SK-N-SH (cell line): Measurements from ENCODE around the gene CACNA1D. TPM values are rescaled to one million over a fixed set of nuclear protein-coding genes. Genes with fewer than 3 reads are reported as not detected.

ENCODE experiments used
- CTCF ChIA-PET: fragments of 300-600, 350-600 bp; formaldehyde crosslinking; extraction: SDS; loops from one replicate; lab custom pipeline; 2021; lab: Yijun Ruan, JAX
- POLR2A ChIA-PET: fragments of 350-600 bp; sonication (Branson Sonifier 250); formaldehyde crosslinking; extraction: SDS; loops from one replicate; lab custom pipeline; 2020; ENCODE audit warnings: antibody characterized with exemption, inconsistent platforms; lab: Yijun Ruan, JAX
- DNase-seq: peaks from one replicate; pipeline ENCODE4 v3.0.0; 2012
- H2AFZ ChIP-seq: fragments of 200-600 bp; sonication (generic); 2 replicates; pipeline ENCODE4 v1.8.1; 2016; ENCODE audit warnings: antibody characterized with exemption, mild to moderate bottlenecking, low read depth
- H3F3A ChIP-seq: fragments of 200-600 bp; sonication (generic); replicated peaks from 2 replicates; pipeline ENCODE3; 2016; ENCODE audit warnings: antibody characterized with exemption, mild to moderate bottlenecking; ENCODE audit not compliant: insufficient read depth
- H3K27ac ChIP-seq, 2 experiments: fragments of 200-500 bp in 1 of 2; fragments of 200-600 bp in 1 of 2; sonication (Bioruptor generic) in 1 of 2; sonication (generic), shearing (Covaris generic) in 1 of 2; 2 replicates each; pipeline versions ENCODE4 v1.5.1 to v1.6.1; 2014 to 2016; ENCODE audit warnings: low read depth in 2 of 2, inconsistent platforms in 1 of 2, low read length in 1 of 2, mild to moderate bottlenecking in 1 of 2, mixed read lengths in 1 of 2
- H3K27me3 ChIP-seq: fragments of 200-600 bp; sonication (generic), shearing (Covaris generic); 2 replicates; pipeline ENCODE4 v1.6.1; 2016; ENCODE audit warnings: mixed run types; ENCODE audit not compliant: insufficient read depth
- H3K36me3 ChIP-seq, 2 experiments: fragments of 200-500 bp in 1 of 2; fragments of 200-600 bp in 1 of 2; sonication (Bioruptor generic) in 1 of 2; sonication (generic) in 1 of 2; replicated peaks in 1 of 2; 2 replicates each; pipeline versions ENCODE3 to v1.5.1; 2014 to 2016; ENCODE audit warnings: low read length in 1 of 2, mild to moderate bottlenecking in 1 of 2; ENCODE audit not compliant: insufficient read depth in 2 of 2, control insufficient read depth in 1 of 2
- H3K4me1 ChIP-seq, 2 experiments: fragments of 200-500 bp in 1 of 2; fragments of 200-600 bp in 1 of 2; sonication (Bioruptor generic) in 1 of 2; sonication (generic), shearing (Covaris generic) in 1 of 2; 2 replicates each; pipeline versions ENCODE4 v1.5.1 to v1.6.1; 2014 to 2016; ENCODE audit warnings: low read depth in 1 of 2, low read length in 1 of 2, mixed run types in 1 of 2; ENCODE audit not compliant: insufficient read depth in 2 of 2, control insufficient read depth in 1 of 2
- H3K4me2 ChIP-seq: fragments of 200-600 bp; sonication (generic), shearing (Covaris generic); 2 replicates; pipeline ENCODE4 v1.6.1; 2017; ENCODE audit warnings: mixed run types
- H3K4me3 ChIP-seq, 2 experiments: fragments of 200-500 bp in 1 of 2; fragments of 200-600 bp in 1 of 2; sonication (Bioruptor generic) in 1 of 2; sonication (generic), shearing (Covaris generic) in 1 of 2; 2 replicates each; pipeline versions ENCODE4 v1.5.1 to v1.8.1; 2014 to 2016; ENCODE audit warnings: low read depth in 2 of 2, inconsistent platforms in 1 of 2, low read length in 1 of 2, mild to moderate bottlenecking in 1 of 2, mixed read lengths in 1 of 2, moderate library complexity in 1 of 2
- H3K79me2 ChIP-seq: fragments of 200-600 bp; sonication (generic); 2 replicates; pipeline ENCODE4 v1.8.1; 2017; ENCODE audit warnings: mild to moderate bottlenecking; ENCODE audit not compliant: insufficient read depth
- H3K9ac ChIP-seq: fragments of 200-600 bp; sonication (generic); 2 replicates; pipeline ENCODE4 v1.6.1; 2017; ENCODE audit warnings: mixed run types
- H3K9me2 ChIP-seq: fragments of 200-600 bp; sonication (generic); 2 replicates; pipeline ENCODE4 v1.6.1; 2017; ENCODE audit warnings: mixed run types
- H3K9me3 ChIP-seq: fragments of 200-600 bp; sonication (generic); 2 replicates; pipeline ENCODE4 v1.6.1; 2017; ENCODE audit warnings: mixed run types, mild to moderate bottlenecking, moderate library complexity
- H4K20me1 ChIP-seq: fragments of 200-600 bp; sonication (generic); 2 replicates; pipeline ENCODE4 v1.6.1; 2017; ENCODE audit warnings: mild to moderate bottlenecking, mixed run types; ENCODE audit not compliant: insufficient read depth
- CHD2 ChIP-seq: fragments of 150-350 bp; IDR thresholded peaks from 2 replicates; pipeline ENCODE4 v1.6.1; 2018; ENCODE audit warnings: low read length; ENCODE audit not compliant: partially characterized antibody
- ELF1 ChIP-seq: IDR thresholded peaks from 2 replicates; pipeline ENCODE4 v1.4.0; 2012
- EZH2phosphoT487 ChIP-seq: fragments of 200-600 bp; sonication (generic); IDR thresholded peaks from 2 replicates; pipeline ENCODE4 v1.6.1; 2017; ENCODE audit warnings: low read depth, mixed run types, mild to moderate bottlenecking, antibody characterized with exemption, moderate library complexity, borderline replicate concordance
- FOSL2 ChIP-seq: IDR thresholded peaks from 2 replicates; pipeline ENCODE4 v1.4.0; 2012; ENCODE audit warnings: low read depth, mild to moderate bottlenecking, moderate library complexity, borderline replicate concordance
- FOXM1 ChIP-seq: IDR thresholded peaks from 2 replicates; pipeline ENCODE4 v1.4.0; 2012; ENCODE audit warnings: low read depth, mild to moderate bottlenecking
- GABPA ChIP-seq: IDR thresholded peaks from 2 replicates; pipeline ENCODE4 v1.4.0; 2012; ENCODE audit warnings: low read depth, mild to moderate bottlenecking
- JUND ChIP-seq: IDR thresholded peaks from 2 replicates; pipeline ENCODE4 v1.4.0; 2012
- MXI1 ChIP-seq: IDR thresholded peaks from 2 replicates; pipeline ENCODE4 v1.6.1; 2012; ENCODE audit warnings: mild to moderate bottlenecking, low read depth, low read length, improper control_type of control experiment
- NFIC ChIP-seq: IDR thresholded peaks from 2 replicates; pipeline ENCODE4 v1.4.0; 2012; ENCODE audit warnings: borderline replicate concordance
- NRF1 ChIP-seq: IDR thresholded peaks from 2 replicates; pipeline ENCODE4 v1.6.1; 2012; ENCODE audit warnings: low read depth, mild to moderate bottlenecking, low read length
- POLR2AphosphoS5 ChIP-seq: IDR thresholded peaks from 2 replicates; pipeline ENCODE4 v1.6.1; 2012; ENCODE audit warnings: low read depth, low read length
- RAD21 ChIP-seq: IDR thresholded peaks from 2 replicates; pipeline ENCODE4 v1.6.1; 2012; ENCODE audit warnings: mild to moderate bottlenecking, low read length
- RCOR1 ChIP-seq: fragments of 150-350 bp; IDR thresholded peaks from 2 replicates; pipeline ENCODE4 v1.6.1; 2017; ENCODE audit warnings: antibody characterized with exemption, low read length
- RXRA ChIP-seq: IDR thresholded peaks from 2 replicates; pipeline ENCODE4 v1.4.0; 2012; ENCODE audit warnings: low read depth, mild to moderate bottlenecking, borderline replicate concordance
- SMC3 ChIP-seq: IDR thresholded peaks from 2 replicates; pipeline ENCODE4 v1.6.1; 2012; ENCODE audit warnings: low read depth, low read length, improper control_type of control experiment
- YY1 ChIP-seq: IDR thresholded peaks from 2 replicates; pipeline ENCODE4 v1.4.0; 2012; ENCODE audit warnings: low read depth, mild to moderate bottlenecking
- WGBS: methylation state at CpG from one replicate; pipeline ENCODE4 v1.1.6; 2017; ENCODE audit warnings: low lambda C conversion rate; 5-methylcytosine and 5-hydroxymethylcytosine counted together
- polyA plus RNA-seq, 3 experiments: library from polyadenylated mRNA; depleted of rRNA; stranded (reverse); fragments of >200 nt; gene quantifications; 2 replicates each; pipeline ENCODE4 v1.2.3, GENCODE V29; 2012
- TF ChIP-seq, protein P1 (sequence below): IDR thresholded peaks from 2 replicates; pipeline ENCODE4 v1.4.0; 2012; ENCODE audit warnings: low read depth
- TF ChIP-seq, protein P2 (sequence below): fragments of 150-350 bp; IDR thresholded peaks from 2 replicates; pipeline ENCODE4 v1.6.1; 2017; ENCODE audit warnings: antibody characterized with exemption, low read length, low read depth, borderline replicate concordance
- TF ChIP-seq, protein P3 (sequence below): IDR thresholded peaks from 2 replicates; pipeline ENCODE4 v1.6.1; 2012; ENCODE audit warnings: mild to moderate bottlenecking, low read depth, low read length, moderate library complexity
- TF ChIP-seq, protein P4 (sequence below): fragments of 150-350 bp; IDR thresholded peaks from 2 replicates; pipeline ENCODE4 v1.6.1; 2016; ENCODE audit warnings: mild to moderate bottlenecking, low read depth, low read length
- TF ChIP-seq, protein P5 (sequence below): IDR thresholded peaks from 2 replicates; pipeline ENCODE4 v1.4.0; 2012; ENCODE audit warnings: low read depth, borderline replicate concordance

Gene CACNA1D
- polyA plus RNA-seq, 1 of the 3 experiments (the other 2 are of a cell fraction): 0.12 TPM

DNA sequence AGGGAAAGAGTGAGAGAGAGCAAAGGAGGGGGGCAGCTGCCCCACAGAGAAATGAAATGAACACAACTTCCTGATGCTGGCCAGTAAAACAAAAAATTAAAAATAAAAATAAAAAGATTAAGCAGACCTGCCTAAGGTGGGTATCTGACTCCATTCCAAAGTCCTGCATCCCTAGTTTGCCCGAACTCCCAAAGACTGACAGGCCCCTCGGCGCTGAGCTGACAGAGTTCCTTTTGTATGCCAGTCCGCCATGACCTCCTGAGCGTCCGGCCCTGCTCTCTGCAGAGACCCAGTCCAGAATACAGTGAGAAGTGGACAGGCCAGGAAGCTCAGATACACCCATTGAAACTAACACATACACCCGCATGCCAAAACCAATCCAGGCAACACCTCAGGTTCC is 296.9 kb downstream of the CACNA1D start:
- H2AFZ ChIP-seq: no peak overlapping the region
- no peaks in the 10 kb centered on the region for H3K9me2 ChIP-seq
- no peak overlapping the region for H3K4me2 ChIP-seq
- no peaks in the 10 kb centered on the region for H3K79me2 ChIP-seq
- H4K20me1 ChIP-seq: no peaks in the 10 kb centered on the region
- TF ChIP-seq, protein P1, sequence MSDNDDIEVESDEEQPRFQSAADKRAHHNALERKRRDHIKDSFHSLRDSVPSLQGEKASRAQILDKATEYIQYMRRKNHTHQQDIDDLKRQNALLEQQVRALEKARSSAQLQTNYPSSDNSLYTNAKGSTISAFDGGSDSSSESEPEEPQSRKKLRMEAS: no peak
- TF ChIP-seq, protein P2, sequence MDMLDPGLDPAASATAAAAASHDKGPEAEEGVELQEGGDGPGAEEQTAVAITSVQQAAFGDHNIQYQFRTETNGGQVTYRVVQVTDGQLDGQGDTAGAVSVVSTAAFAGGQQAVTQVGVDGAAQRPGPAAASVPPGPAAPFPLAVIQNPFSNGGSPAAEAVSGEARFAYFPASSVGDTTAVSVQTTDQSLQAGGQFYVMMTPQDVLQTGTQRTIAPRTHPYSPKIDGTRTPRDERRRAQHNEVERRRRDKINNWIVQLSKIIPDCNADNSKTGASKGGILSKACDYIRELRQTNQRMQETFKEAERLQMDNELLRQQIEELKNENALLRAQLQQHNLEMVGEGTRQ: no peak
- TF ChIP-seq, protein P3, sequence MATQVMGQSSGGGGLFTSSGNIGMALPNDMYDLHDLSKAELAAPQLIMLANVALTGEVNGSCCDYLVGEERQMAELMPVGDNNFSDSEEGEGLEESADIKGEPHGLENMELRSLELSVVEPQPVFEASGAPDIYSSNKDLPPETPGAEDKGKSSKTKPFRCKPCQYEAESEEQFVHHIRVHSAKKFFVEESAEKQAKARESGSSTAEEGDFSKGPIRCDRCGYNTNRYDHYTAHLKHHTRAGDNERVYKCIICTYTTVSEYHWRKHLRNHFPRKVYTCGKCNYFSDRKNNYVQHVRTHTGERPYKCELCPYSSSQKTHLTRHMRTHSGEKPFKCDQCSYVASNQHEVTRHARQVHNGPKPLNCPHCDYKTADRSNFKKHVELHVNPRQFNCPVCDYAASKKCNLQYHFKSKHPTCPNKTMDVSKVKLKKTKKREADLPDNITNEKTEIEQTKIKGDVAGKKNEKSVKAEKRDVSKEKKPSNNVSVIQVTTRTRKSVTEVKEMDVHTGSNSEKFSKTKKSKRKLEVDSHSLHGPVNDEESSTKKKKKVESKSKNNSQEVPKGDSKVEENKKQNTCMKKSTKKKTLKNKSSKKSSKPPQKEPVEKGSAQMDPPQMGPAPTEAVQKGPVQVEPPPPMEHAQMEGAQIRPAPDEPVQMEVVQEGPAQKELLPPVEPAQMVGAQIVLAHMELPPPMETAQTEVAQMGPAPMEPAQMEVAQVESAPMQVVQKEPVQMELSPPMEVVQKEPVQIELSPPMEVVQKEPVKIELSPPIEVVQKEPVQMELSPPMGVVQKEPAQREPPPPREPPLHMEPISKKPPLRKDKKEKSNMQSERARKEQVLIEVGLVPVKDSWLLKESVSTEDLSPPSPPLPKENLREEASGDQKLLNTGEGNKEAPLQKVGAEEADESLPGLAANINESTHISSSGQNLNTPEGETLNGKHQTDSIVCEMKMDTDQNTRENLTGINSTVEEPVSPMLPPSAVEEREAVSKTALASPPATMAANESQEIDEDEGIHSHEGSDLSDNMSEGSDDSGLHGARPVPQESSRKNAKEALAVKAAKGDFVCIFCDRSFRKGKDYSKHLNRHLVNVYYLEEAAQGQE: no peak
- TF ChIP-seq, protein P4, sequence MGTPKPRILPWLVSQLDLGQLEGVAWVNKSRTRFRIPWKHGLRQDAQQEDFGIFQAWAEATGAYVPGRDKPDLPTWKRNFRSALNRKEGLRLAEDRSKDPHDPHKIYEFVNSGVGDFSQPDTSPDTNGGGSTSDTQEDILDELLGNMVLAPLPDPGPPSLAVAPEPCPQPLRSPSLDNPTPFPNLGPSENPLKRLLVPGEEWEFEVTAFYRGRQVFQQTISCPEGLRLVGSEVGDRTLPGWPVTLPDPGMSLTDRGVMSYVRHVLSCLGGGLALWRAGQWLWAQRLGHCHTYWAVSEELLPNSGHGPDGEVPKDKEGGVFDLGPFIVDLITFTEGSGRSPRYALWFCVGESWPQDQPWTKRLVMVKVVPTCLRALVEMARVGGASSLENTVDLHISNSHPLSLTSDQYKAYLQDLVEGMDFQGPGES: no peak
- TF ChIP-seq SMC3 (no peak), EZH2phosphoT487 (no peak), RCOR1 (no peak)
- TF ChIP-seq, all 33 proteins: peak for 0
- CTCF ChIA-PET: no interaction called here
- no peaks in the 10 kb centered on the region for H3F3A ChIP-seq
- peaks cover 0 to 15% of the 10 kb centered on the region in 2 experiments; a peak in 2 of 4 replicates for H3K4me1 ChIP-seq
- no peak overlapping the region for H3K9ac ChIP-seq
- H3K27ac ChIP-seq: no peak overlapping the region
- WGBS: 79% methylated on average over 6 of the region's 7 CpGs
- DNase-seq: no peak
- H3K4me3 ChIP-seq: no peak overlapping the region
- POLR2A ChIA-PET: no interaction called here
- H3K9me3 ChIP-seq: no peaks in the 10 kb centered on the region
- H3K27me3 ChIP-seq: no peaks in the 10 kb centered on the region
- no peaks in the 10 kb centered on the region for H3K36me3 ChIP-seq

DNA sequence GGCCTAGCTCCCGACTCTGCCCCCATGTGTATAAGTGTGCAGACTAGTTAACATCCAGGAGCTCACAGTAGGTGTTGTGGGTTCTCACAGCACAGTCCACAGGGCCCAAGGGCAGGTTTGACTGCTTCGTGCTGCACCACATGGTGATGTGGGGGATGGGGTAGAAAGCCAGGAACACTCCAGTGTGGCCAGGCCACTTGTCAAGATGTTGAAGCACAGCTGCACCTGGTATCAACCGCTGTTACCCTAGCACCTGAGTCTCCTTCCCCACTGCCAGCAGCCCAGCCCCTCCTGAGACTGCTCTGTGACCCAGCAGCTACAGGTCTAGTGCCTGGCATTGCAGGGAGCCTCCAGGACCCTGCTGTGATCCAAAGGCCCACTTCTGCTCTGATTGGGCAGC is 298.5 kb downstream of the CACNA1D start:
- no peaks in the 10 kb centered on the region for H3F3A ChIP-seq
- H3K4me1 ChIP-seq: peaks cover 0 to 25% of the 10 kb centered on the region in 2 experiments; a peak in 2 of 4 replicates
- no peaks in the 10 kb centered on the region for H4K20me1 ChIP-seq
- no peaks in the 10 kb centered on the region for H3K9me3 ChIP-seq
- no peak overlapping the region for H3K9ac ChIP-seq
- H3K9me2 ChIP-seq: no peaks in the 10 kb centered on the region
- H3K4me2 ChIP-seq: no peak overlapping the region
- H3K4me3 ChIP-seq: no peak overlapping the region
- WGBS: 45% methylated on average over 1 of the region's 3 CpGs
- no peaks in the 10 kb centered on the region for H3K36me3 ChIP-seq
- POLR2A ChIA-PET: no interaction called here
- no peaks in the 10 kb centered on the region for H3K27me3 ChIP-seq
- H3K79me2 ChIP-seq: no peaks in the 10 kb centered on the region
- no peak for DNase-seq
- CTCF ChIA-PET: no interaction called here
- no peak overlapping the region for H2AFZ ChIP-seq
- no peak overlapping the region for H3K27ac ChIP-seq
- TF ChIP-seq NFIC (no peak), RXRA (no peak), RAD21 (no peak), GABPA (no peak), NRF1 (no peak), JUND (no peak), MXI1 (no peak), ELF1 (no peak), POLR2AphosphoS5 (no peak), FOSL2 (no peak), YY1 (no peak), CHD2 (no peak), EZH2phosphoT487 (no peak), FOXM1 (no peak)
- TF ChIP-seq, protein P5, sequence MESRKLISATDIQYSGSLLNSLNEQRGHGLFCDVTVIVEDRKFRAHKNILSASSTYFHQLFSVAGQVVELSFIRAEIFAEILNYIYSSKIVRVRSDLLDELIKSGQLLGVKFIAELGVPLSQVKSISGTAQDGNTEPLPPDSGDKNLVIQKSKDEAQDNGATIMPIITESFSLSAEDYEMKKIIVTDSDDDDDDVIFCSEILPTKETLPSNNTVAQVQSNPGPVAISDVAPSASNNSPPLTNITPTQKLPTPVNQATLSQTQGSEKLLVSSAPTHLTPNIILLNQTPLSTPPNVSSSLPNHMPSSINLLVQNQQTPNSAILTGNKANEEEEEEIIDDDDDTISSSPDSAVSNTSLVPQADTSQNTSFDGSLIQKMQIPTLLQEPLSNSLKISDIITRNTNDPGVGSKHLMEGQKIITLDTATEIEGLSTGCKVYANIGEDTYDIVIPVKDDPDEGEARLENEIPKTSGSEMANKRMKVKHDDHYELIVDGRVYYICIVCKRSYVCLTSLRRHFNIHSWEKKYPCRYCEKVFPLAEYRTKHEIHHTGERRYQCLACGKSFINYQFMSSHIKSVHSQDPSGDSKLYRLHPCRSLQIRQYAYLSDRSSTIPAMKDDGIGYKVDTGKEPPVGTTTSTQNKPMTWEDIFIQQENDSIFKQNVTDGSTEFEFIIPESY: no peak
- TF ChIP-seq, protein P2: no peak
